Amniotic stem cell (primary cell): ENCODE results near the gene FGF14.

Experiments
- DNase-seq: peaks from one replicate; lab custom pipeline; 2025; lab: John Stamatoyannopoulos, UW

FGF14 gene

GRCh38 chr13:102401766-102402165 is at the start of gene FGF14:
TSS of gene FGF14 (minus strand) at chr13:102402048.
- no peak for DNase-seq

GRCh38 chr13:102443249-102443648 is 41.4 kb upstream of the FGF14 start:
- no peak for DNase-seq

GRCh38 chr13:102441085-102441484 is 39.2 kb upstream of the FGF14 start:
- DNase-seq: no peak

- no peak for DNase-seq
Observed at GRCh38 chr13:102440259-102440936, 38.5 kb upstream of the FGF14 start.

- no peak for DNase-seq
Observed at GRCh38 chr13:102422690-102423089, 20.8 kb upstream of the FGF14 start.

GRCh38 chr13:102405499-102406100 is 3.8 kb upstream of the FGF14 start:
- no peak for DNase-seq

- DNase-seq: no peak
Observed at GRCh38 chr13:102402290-102402689, 442 bp upstream of the FGF14 start.

- no peak for DNase-seq
Observed at GRCh38 chr13:102401265-102401664, 583 bp downstream of the FGF14 start.

- DNase-seq: no peak
Observed at GRCh38 chr13:102400675-102401145, 1.1 kb downstream of the FGF14 start.

GRCh38 chr13:102399791-102400674 is 1.8 kb downstream of the FGF14 start:
- DNase-seq: no peak

- DNase-seq: no peak
Observed at GRCh38 chr13:102395939-102396338, 5.9 kb downstream of the FGF14 start.

GRCh38 chr13:102395174-102395573 is 6.7 kb downstream of the FGF14 start:
- DNase-seq: no peak

- DNase-seq: no peak
Observed at GRCh38 chr13:102394158-102395053, 7.4 kb downstream of the FGF14 start.

- DNase-seq: no peak
Observed at GRCh38 chr13:102392481-102393209, 9.2 kb downstream of the FGF14 start.

- no peak for DNase-seq
Observed at GRCh38 chr13:102386461-102386860, 15.4 kb downstream of the FGF14 start.

- no peak for DNase-seq
Observed at GRCh38 chr13:102380012-102380411, 21.8 kb downstream of the FGF14 start.

GRCh38 chr13:102376318-102376717 is 25.5 kb downstream of the FGF14 start:
- no peak for DNase-seq

GRCh38 chr13:102374726-102375125 is 27.1 kb downstream of the FGF14 start:
- DNase-seq: no peak

- no peak for DNase-seq
Observed at GRCh38 chr13:102374233-102374632, 27.6 kb downstream of the FGF14 start.

- DNase-seq: no peak
Observed at GRCh38 chr13:102373221-102373620, 28.6 kb downstream of the FGF14 start.

GRCh38 chr13:102369302-102369701 is 32.5 kb downstream of the FGF14 start:
- DNase-seq: no peak
